GM23338 (cell line): ENCODE results near the gene SPTLC2.

Source experiments
- CREB1 ChIP-seq: fragments of 250-450 bp; sonication (Bioruptor Pico); IDR thresholded peaks from 2 replicates; pipeline ENCODE4 v1.5.0; 2020; ENCODE audit warnings: low read depth, mild to moderate bottlenecking, moderate library complexity
- CTCF ChIP-seq, 2 experiments: fragments of 200-600 bp in 1 of 2; sonication (generic) in 1 of 2; conservative IDR thresholded peaks; 2 replicates each; pipeline versions ENCODE4 v1.5.1 to v1.6.1; 2016 to 2017; ENCODE audit warnings: antibody characterized with exemption in 2 of 2, low read depth in 2 of 2, mild to moderate bottlenecking in 2 of 2, moderate library complexity in 1 of 2
- ETS1 ChIP-seq: IDR thresholded peaks from 2 replicates; pipeline ENCODE4 v1.6.1; 2016; ENCODE audit warnings: antibody characterized with exemption
- EZH2 ChIP-seq: fragments of 200-600 bp; sonication (generic); IDR thresholded peaks from one replicate; pipeline ENCODE4 v1.8.0; 2017; ENCODE audit warnings: antibody characterized with exemption, mild to moderate bottlenecking, low read depth; ENCODE audit not compliant: unreplicated experiment
- EZH2phosphoT487 ChIP-seq: fragments of 200-600 bp; sonication (generic); IDR thresholded peaks from one replicate; pipeline ENCODE4 v1.8.1; 2018; ENCODE audit warnings: antibody characterized with exemption; ENCODE audit not compliant: unreplicated experiment
- JUNB ChIP-seq: IDR thresholded peaks from one replicate; pipeline ENCODE4 v1.6.1; 2016; ENCODE audit warnings: antibody characterized with exemption; ENCODE audit not compliant: unreplicated experiment
- NANOG ChIP-seq: IDR thresholded peaks from 2 replicates; pipeline ENCODE4 v1.6.1; 2016; ENCODE audit warnings: antibody characterized with exemption, borderline replicate concordance
- POLR2AphosphoS5 ChIP-seq: IDR thresholded peaks from 2 replicates; pipeline ENCODE4 v1.6.1; 2016; ENCODE audit warnings: antibody characterized with exemption, low read depth
- REST ChIP-seq: IDR thresholded peaks from one replicate; pipeline ENCODE4 v1.6.1; 2018; ENCODE audit warnings: antibody characterized with exemption; ENCODE audit not compliant: unreplicated experiment
- ZNF114 ChIP-seq: fragments of 250-450 bp; sonication (Bioruptor Pico); IDR thresholded peaks from 2 replicates; pipeline ENCODE4 v1.5.0; 2020; ENCODE audit warnings: mild to moderate bottlenecking, moderate library complexity
- ZNF462 ChIP-seq: fragments of 250-450 bp; sonication (Bioruptor Pico); IDR thresholded peaks from 2 replicates; pipeline ENCODE4 v1.5.0; 2020; ENCODE audit warnings: mild to moderate bottlenecking, moderate library complexity

- no peak for TF ChIP-seq EZH2phosphoT487
- TF ChIP-seq CTCF (conservative IDR thresholded peaks at IDR 0.05; ENCODE audit: low read depth in 2 of 2): no peak
- TF ChIP-seq EZH2: no peak
- TF ChIP-seq ZNF462 (CRISPR knock-in tag): no peak
- TF ChIP-seq REST: no peak
- TF ChIP-seq POLR2AphosphoS5: no peak
- no peak for TF ChIP-seq ETS1
- no peak for TF ChIP-seq JUNB
- no peak for TF ChIP-seq ZNF114 (CRISPR knock-in tag)
- TF ChIP-seq NANOG: no peak
- no peak for TF ChIP-seq CREB1 (CRISPR knock-in tag)
Observed at GRCh38 chr14:77485256-77485655, 131.2 kb downstream of the SPTLC2 start.
